ENCODE measurements around the gene AZGP1. TPM values are rescaled to one million over a fixed set of nuclear protein-coding genes. Genes with fewer than 3 reads are reported as not detected.

The AZGP1 gene
- polyA plus RNA-seq, 1 of the 3 experiments (the other 2 are of a cell fraction): not detected

DNA sequence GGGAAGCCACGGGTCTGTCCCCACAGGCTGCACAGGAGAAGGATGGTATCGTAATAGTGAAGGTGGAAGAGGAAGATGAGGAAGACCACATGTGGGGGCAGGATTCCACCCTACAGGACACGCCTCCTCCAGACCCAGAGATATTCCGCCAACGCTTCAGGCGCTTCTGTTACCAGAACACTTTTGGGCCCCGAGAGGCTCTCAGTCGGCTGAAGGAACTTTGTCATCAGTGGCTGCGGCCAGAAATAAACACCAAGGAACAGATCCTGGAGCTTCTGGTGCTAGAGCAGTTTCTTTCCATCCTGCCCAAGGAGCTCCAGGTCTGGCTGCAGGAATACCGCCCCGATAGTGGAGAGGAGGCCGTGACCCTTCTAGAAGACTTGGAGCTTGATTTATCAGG lies 47.7 kb upstream of the AZGP1 start:
- POLR2A ChIA-PET: no interaction called here
- peaks cover 76% of the 10 kb centered on the region for H3K79me2 ChIP-seq (ENCODE audit: insufficient read depth)
- no peak for DNase-seq
- no peak overlapping the region for H2AFZ ChIP-seq (ENCODE audit: low read depth)
- H3K36me3 ChIP-seq (replicated peaks in 1 of 2; ENCODE audit: control insufficient read depth in 1 of 2, insufficient read depth in 2 of 2, low read length in 1 of 2): peaks cover 34 to 73% of the 10 kb centered on the region in 2 experiments
- no peak overlapping the region for H3K9ac ChIP-seq
- H3K4me3 ChIP-seq (ENCODE audit: low read depth in 2 of 2, low read length in 1 of 2): no peak overlapping the region
- peaks cover 0 to 3% of the 10 kb centered on the region in 2 experiments; a peak in 1 of 4 replicates for H3K4me1 ChIP-seq (ENCODE audit: control insufficient read depth in 1 of 2, insufficient read depth in 2 of 2, low read depth in 1 of 2, low read length in 1 of 2)
- H3K27me3 ChIP-seq (ENCODE audit: insufficient read depth): no peaks in the 10 kb centered on the region
- H3K4me2 ChIP-seq: no peak overlapping the region
- TF ChIP-seq, protein P1, sequence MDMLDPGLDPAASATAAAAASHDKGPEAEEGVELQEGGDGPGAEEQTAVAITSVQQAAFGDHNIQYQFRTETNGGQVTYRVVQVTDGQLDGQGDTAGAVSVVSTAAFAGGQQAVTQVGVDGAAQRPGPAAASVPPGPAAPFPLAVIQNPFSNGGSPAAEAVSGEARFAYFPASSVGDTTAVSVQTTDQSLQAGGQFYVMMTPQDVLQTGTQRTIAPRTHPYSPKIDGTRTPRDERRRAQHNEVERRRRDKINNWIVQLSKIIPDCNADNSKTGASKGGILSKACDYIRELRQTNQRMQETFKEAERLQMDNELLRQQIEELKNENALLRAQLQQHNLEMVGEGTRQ (IDR thresholded peaks at IDR 0.05; ENCODE audit: borderline replicate concordance, low read depth, low read length): no peak
- TF ChIP-seq MXI1 (IDR thresholded peaks at IDR 0.05; ENCODE audit: low read depth, low read length) (no peak), CTCF (IDR thresholded peaks at IDR 0.05) (no peak), FOXM1 (IDR thresholded peaks at IDR 0.05; ENCODE audit: low read depth) (no peak), NRF1 (IDR thresholded peaks at IDR 0.05; ENCODE audit: low read depth, low read length) (no peak), MEF2A (IDR thresholded peaks at IDR 0.05; ENCODE audit: borderline replicate concordance, low read depth) (no peak), SMC3 (IDR thresholded peaks at IDR 0.05; ENCODE audit: low read depth, low read length) (no peak), JUND (IDR thresholded peaks at IDR 0.05) (no peak), FOSL2 (IDR thresholded peaks at IDR 0.05; ENCODE audit: borderline replicate concordance, low read depth) (no peak), TAF1 (IDR thresholded peaks at IDR 0.05; ENCODE audit: borderline replicate concordance, low read depth, low read length) (no peak), RXRA (IDR thresholded peaks at IDR 0.05; ENCODE audit: borderline replicate concordance, low read depth) (no peak), YY1 (IDR thresholded peaks at IDR 0.05; ENCODE audit: low read depth) (no peak), RAD21 (IDR thresholded peaks at IDR 0.05; ENCODE audit: low read length) (no peak), ELF1 (IDR thresholded peaks at IDR 0.05) (no peak)
- TF ChIP-seq, protein P2, sequence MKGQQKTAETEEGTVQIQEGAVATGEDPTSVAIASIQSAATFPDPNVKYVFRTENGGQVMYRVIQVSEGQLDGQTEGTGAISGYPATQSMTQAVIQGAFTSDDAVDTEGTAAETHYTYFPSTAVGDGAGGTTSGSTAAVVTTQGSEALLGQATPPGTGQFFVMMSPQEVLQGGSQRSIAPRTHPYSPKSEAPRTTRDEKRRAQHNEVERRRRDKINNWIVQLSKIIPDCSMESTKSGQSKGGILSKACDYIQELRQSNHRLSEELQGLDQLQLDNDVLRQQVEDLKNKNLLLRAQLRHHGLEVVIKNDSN (IDR thresholded peaks at IDR 0.05; ENCODE audit: borderline replicate concordance, low read depth): no peak
- TF ChIP-seq, protein P3, sequence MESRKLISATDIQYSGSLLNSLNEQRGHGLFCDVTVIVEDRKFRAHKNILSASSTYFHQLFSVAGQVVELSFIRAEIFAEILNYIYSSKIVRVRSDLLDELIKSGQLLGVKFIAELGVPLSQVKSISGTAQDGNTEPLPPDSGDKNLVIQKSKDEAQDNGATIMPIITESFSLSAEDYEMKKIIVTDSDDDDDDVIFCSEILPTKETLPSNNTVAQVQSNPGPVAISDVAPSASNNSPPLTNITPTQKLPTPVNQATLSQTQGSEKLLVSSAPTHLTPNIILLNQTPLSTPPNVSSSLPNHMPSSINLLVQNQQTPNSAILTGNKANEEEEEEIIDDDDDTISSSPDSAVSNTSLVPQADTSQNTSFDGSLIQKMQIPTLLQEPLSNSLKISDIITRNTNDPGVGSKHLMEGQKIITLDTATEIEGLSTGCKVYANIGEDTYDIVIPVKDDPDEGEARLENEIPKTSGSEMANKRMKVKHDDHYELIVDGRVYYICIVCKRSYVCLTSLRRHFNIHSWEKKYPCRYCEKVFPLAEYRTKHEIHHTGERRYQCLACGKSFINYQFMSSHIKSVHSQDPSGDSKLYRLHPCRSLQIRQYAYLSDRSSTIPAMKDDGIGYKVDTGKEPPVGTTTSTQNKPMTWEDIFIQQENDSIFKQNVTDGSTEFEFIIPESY (IDR thresholded peaks at IDR 0.05; ENCODE audit: borderline replicate concordance, low read depth): no peak
- TF ChIP-seq, protein P4, sequence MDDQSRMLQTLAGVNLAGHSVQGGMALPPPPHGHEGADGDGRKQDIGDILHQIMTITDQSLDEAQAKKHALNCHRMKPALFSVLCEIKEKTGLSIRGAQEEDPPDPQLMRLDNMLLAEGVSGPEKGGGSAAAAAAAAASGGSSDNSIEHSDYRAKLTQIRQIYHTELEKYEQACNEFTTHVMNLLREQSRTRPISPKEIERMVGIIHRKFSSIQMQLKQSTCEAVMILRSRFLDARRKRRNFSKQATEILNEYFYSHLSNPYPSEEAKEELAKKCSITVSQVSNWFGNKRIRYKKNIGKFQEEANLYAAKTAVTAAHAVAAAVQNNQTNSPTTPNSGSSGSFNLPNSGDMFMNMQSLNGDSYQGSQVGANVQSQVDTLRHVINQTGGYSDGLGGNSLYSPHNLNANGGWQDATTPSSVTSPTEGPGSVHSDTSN (IDR thresholded peaks at IDR 0.05): no peak
- TF ChIP-seq, protein P5, sequence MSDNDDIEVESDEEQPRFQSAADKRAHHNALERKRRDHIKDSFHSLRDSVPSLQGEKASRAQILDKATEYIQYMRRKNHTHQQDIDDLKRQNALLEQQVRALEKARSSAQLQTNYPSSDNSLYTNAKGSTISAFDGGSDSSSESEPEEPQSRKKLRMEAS (IDR thresholded peaks at IDR 0.05; ENCODE audit: low read depth): no peak
- H3K27ac ChIP-seq (ENCODE audit: low read depth in 2 of 2, low read length in 1 of 2): no peak overlapping the region
- no peaks in the 10 kb centered on the region for H3K9me2 ChIP-seq
- H4K20me1 ChIP-seq (ENCODE audit: insufficient read depth): peaks cover 48% of the 10 kb centered on the region
- no peaks in the 10 kb centered on the region for H3K9me3 ChIP-seq
- CTCF ChIA-PET: no interaction called here
- H3F3A ChIP-seq (replicated peaks; ENCODE audit: insufficient read depth): peaks cover 7% of the 10 kb centered on the region
- WGBS (ENCODE audit: low lambda C conversion rate): 97% methylated on average over 12 of the region's 12 CpGs

Measured in SK-N-SH (cell line).